GM12892 (cell line): ENCODE data around the gene PTPRS. TPM values are rescaled to one million over a fixed set of nuclear protein-coding genes. Genes with fewer than 3 reads are reported as not detected.
"Not testable (repeated sequence)": the region's sequence is repeated elsewhere in the genome, so short reads cannot be mapped to it uniquely, and the experiment has no call there.

Experiments
- DNase-seq: peaks from one replicate; pipeline ENCODE4 v3.0.0; 2011; ENCODE audit not compliant: insufficient read length
- FAIRE-seq: peaks from 2 replicates; lab custom pipeline; 2011; peaks lifted over from hg19 to GRCh38; lab: Jason Lieb, UNC
- POLR2A ChIP-seq: IDR thresholded peaks from 2 replicates; pipeline ENCODE4 v1.6.1; 2011; ENCODE audit warnings: low read depth, low read length, control low read depth
- POLR2AphosphoS5 ChIP-seq: IDR thresholded peaks from 2 replicates; pipeline ENCODE4 v1.6.1; 2011; ENCODE audit warnings: low read depth, low read length, control low read depth
- TAF1 ChIP-seq: IDR thresholded peaks from 2 replicates; pipeline ENCODE4 v1.6.1; 2011; ENCODE audit warnings: low read depth, mild to moderate bottlenecking, control low read depth, low read length, borderline replicate concordance
- polyA plus RNA-seq: library from polyadenylated mRNA; unstranded; fragments of >200 nt; gene quantifications from one replicate; pipeline ENCODE4 v1.2.1, GENCODE V29; 2012; ENCODE audit warnings: missing spikeins, inconsistent platforms; ENCODE audit not compliant: missing spikeins

The PTPRS gene
- 15.0 TPM for polyA plus RNA-seq

DNA sequence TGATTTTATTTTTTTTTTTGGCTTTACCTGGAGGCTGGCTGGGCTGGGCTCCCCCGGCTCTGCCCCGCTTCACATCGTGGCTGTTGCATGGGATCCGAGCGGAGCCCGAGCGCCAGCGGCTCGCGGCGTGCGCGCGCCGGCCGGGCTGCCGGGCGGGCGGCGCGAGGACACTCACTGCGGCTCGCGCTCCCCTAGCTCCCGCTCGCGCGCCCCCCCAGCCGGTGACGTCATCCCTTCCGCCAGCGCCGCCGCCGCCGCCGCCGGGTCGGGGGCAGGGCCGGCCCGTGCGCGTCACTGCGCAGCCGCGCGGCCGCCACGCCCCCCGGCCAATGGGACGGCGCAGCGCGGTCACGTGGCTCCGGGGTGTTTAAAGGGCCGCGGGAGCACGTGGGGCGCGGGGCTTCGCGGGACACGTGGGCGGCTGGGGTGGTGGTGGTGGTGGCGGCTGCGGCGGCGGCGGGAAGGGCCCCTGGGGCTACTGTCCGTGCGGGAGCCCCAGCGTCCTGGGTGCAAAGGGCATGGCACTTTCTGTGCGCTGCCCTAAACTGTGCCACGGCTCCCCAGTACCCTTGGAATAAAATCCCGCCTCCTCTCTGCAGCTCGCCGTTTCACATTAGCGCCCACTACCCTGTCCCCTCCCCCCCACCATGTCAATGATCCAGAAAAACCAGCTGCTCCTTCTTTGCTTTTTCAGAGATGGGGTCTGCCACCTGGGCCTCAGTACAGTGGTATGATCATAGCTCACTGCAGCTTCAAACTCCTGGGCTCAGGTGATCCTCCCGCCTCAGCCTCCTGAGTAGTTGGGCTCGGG, at the start of gene PTPRS:
Gene PTPRS (minus strand): TSS at position 176 of the 811 bp plus-strand sequence. CDS start 54,672 bp downstream, outside the sequence.
- no peak for FAIRE-seq
- DNase-seq, result peak; percentile 79
- no peak for TF ChIP-seq POLR2AphosphoS5
- TF ChIP-seq POLR2A, result no peak

- FAIRE-seq (no peak), DNase-seq (no peak)
- TF ChIP-seq POLR2A, result no peak
- TF ChIP-seq TAF1, result no peak
- no peak for TF ChIP-seq POLR2AphosphoS5
These were observed 48.7 kb upstream of the PTPRS start for GRCh38 chr19:5389353-5389752.

- DNase-seq (no peak), FAIRE-seq (no peak)
- TF ChIP-seq POLR2AphosphoS5 (no peak), POLR2A (no peak), TAF1 (no peak)
These were observed 46.9 kb upstream of the PTPRS start for GRCh38 chr19:5387472-5387871.

DNA sequence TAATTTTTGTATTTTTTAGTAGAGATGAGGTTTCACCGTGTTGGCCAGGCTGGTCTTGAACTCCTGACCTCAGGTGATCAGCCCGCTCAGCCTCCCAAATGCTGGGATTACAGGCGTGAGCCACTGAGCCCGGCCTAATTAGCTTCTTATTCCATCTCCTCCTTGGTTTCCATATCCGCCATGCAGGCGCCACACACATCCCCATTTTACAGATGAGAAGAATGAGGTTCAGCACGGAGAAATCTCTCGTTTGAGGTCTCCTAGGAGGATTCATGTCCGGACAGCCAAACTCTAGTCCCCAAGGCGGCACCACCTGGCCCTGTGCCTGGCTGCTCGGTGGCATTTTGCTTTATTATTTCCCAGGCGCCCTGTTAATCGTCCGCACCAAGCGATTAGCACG, 46.2 kb upstream of the PTPRS start:
- no peak for TF ChIP-seq POLR2AphosphoS5
- TF ChIP-seq TAF1, result no peak
- TF ChIP-seq POLR2A, result no peak
- FAIRE-seq (no peak), DNase-seq (no peak)

DNA sequence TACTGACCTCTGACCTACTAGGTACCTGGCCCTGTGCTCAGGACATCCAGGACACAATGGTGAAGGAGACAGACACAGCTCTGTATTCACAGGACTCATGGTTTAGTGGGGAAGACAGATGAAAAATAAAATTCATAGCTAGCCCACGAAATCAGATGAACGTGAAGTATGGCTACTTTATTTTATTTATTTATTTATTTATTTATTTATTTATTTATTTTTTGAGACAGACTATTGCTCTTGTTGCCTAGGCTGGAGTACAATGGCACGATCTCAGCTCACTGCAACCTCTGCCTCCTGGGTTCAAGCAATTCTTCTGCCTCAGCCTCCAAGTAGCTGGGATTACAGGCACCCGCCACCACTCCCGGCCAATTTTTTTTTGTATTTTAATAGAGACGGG, 40.6 kb upstream of the PTPRS start:
- not testable (repeated sequence) for DNase-seq, FAIRE-seq

- TF ChIP-seq POLR2AphosphoS5 (no peak), TAF1 (no peak), POLR2A (no peak)
- DNase-seq, result no peak
- no peak for FAIRE-seq
These were observed 39.8 kb upstream of the PTPRS start for GRCh38 chr19:5380215-5380919.

DNA sequence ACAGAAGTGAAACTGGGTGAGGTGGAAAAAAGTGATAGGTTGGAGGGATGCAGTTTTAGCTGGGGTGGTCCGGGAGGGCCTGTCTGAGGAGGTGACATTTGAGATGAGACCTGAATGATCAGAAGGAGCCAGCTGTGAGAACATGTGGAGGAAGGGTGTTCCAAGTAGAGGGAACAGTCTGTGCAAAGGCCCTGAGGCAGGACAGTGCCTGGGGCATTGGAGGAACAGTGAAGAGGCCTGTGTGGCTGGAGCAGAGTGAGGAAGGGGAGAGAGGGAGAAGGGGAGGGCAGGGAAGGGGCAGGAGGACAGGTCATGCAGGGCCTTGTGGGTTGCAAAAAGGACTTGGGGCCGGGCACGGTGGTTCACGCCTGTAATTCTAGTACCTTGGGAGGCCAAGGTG, 36.3 kb upstream of the PTPRS start:
- FAIRE-seq, result no peak
- no peak for DNase-seq
- no peak for TF ChIP-seq TAF1
- no peak for TF ChIP-seq POLR2AphosphoS5
- no peak for TF ChIP-seq POLR2A

- DNase-seq (no peak), FAIRE-seq (no peak)
- no peak for TF ChIP-seq POLR2A
- no peak for TF ChIP-seq TAF1
- no peak for TF ChIP-seq POLR2AphosphoS5
These were observed 32.1 kb upstream of the PTPRS start for GRCh38 chr19:5372572-5373200.

- FAIRE-seq, result no peak
- TF ChIP-seq POLR2A, result no peak
- TF ChIP-seq TAF1, result no peak
- no peak for TF ChIP-seq POLR2AphosphoS5
- DNase-seq, result peak; percentile 43
These were observed 29.4 kb upstream of the PTPRS start for GRCh38 chr19:5369962-5370367.

- no peak for TF ChIP-seq POLR2A
- no peak for TF ChIP-seq POLR2AphosphoS5
- no peak for TF ChIP-seq TAF1
- no peak for FAIRE-seq
These were observed 28.7 kb upstream of the PTPRS start for GRCh38 chr19:5369304-5369703.

GRCh38 chr19:5367530-5368133, 27.0 kb upstream of the PTPRS start:
- TF ChIP-seq TAF1 (no peak), POLR2AphosphoS5 (no peak), POLR2A (no peak)
- DNase-seq (no peak), FAIRE-seq (no peak)

More at GRCh38 chr19:5369304-5369703, 28.7 kb upstream of the PTPRS start:
- DNase-seq, result no peak

DNA sequence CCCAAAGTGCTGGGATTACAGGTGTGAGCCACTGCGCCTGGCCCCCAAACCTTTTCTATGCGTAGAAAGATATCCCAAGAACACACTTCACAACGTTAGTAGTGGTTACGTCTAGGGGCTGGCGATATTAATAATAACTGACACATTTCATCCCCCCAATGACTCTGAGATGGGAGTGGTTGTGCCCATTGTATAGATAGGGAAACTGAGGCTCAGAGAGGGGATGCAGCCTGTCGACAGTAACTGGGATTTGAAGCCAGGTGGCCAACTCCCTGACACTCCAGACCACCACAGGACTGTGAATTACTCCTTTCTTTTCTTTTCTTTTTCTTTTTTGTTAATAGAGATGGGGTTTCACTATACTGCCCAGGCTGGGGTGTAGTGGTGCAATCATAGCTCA, 25.3 kb upstream of the PTPRS start:
- DNase-seq (no peak), FAIRE-seq (no peak)
- TF ChIP-seq TAF1 (no peak), POLR2A (no peak), POLR2AphosphoS5 (no peak)
